Thoracic aorta (tissue), 2 donors: ENCODE results near the gene RNASE13. TPM values are rescaled to one million over a fixed set of nuclear protein-coding genes. Genes with fewer than 3 reads are reported as not detected.

Experiments used
- ATAC-seq: fragments of 150-250 bp; one replicate; pipeline ENCODE4 v1.8.0; 2017; ENCODE audit warnings: low read depth; ENCODE audit not compliant: insufficient number of reproducible peaks, low FRiP score
- DNase-seq: peaks from one replicate; pipeline ENCODE4 v3.0.0-alpha.2; 2020; ENCODE audit warnings: low spot score
- H3K27ac ChIP-seq, 2 donors: fragments of 200-600 bp; sonication (generic); 1 replicate in 1 of 2; 2 replicates in 1 of 2; pipeline ENCODE4 v1.5.1; 2016; ENCODE audit warnings: mild to moderate bottlenecking in 2 of 2, moderate library complexity in 2 of 2
- H3K27me3 ChIP-seq: fragments of 200-600 bp; sonication (generic); replicated peaks from 2 replicates; pipeline ENCODE4 v1.6.0; 2016; ENCODE audit warnings: mild to moderate bottlenecking; ENCODE audit not compliant: insufficient read depth
- H3K36me3 ChIP-seq: fragments of 200-600 bp; sonication (generic); one replicate; pipeline ENCODE4 v1.5.1; 2016
- H3K4me1 ChIP-seq, 2 donors: fragments of 200-600 bp; sonication (generic); 1 replicate in 1 of 2; 2 replicates in 1 of 2; pipeline versions ENCODE4 v1.5.1 to v1.6.0; 2016; ENCODE audit warnings: low read depth in 2 of 2, mild to moderate bottlenecking in 1 of 2; ENCODE audit not compliant: control insufficient read depth in 1 of 2
- H3K4me3 ChIP-seq: fragments of 200-600 bp; sonication (generic); 2 replicates; pipeline ENCODE4 v1.5.1; 2016; ENCODE audit warnings: mild to moderate bottlenecking
- H3K9me3 ChIP-seq: fragments of 200-600 bp; sonication (generic); 2 replicates; pipeline ENCODE4 v1.5.1; 2016
- total RNA-seq, 2 donors: library from RNA; depleted of rRNA; stranded (reverse); fragments of >200 nt; gene quantifications; one replicate each; pipeline versions ENCODE4 v1.1.0 to v1.2.3, GENCODE V29; 2016
- TF ChIP-seq, protein P1 (sequence below): fragments of 200-600 bp; sonication (generic); IDR thresholded peaks from one replicate; pipeline ENCODE4 v1.5.1; 2019; ENCODE audit warnings: antibody characterized with exemption

The RNASE13 gene
- total RNA-seq, 2 donors from 2014 or later, result not detected

DNA sequence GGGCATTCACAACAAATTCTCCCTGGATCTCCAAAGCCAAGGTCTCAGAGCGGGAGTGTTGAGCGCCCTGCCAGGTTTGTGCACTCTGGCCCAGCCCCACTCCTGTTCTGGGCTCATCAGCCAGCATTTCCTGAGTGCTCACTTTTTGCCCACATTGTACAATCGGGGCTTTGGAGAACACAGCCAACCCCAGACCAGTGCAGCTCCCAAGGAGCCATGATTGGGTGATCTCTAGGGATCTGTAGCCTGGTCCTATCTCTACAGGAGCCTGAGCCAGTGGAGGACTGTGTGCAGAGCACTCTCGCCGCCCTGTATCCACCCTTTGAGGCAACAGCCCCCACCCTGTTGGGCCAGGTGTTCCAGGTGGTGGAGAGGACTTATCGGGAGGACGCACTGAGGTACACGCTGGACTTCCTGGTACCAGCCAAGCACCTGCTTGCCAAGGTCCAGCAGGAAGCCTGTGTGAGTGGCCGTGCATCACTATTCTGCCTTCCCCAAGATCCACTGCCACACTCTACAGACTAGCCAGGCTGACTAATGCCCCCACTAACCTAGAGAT lies 38.3 kb upstream of the RNASE13 start:
- DNase-seq (no peak), ATAC-seq (no peak)
- TF ChIP-seq, protein P1, sequence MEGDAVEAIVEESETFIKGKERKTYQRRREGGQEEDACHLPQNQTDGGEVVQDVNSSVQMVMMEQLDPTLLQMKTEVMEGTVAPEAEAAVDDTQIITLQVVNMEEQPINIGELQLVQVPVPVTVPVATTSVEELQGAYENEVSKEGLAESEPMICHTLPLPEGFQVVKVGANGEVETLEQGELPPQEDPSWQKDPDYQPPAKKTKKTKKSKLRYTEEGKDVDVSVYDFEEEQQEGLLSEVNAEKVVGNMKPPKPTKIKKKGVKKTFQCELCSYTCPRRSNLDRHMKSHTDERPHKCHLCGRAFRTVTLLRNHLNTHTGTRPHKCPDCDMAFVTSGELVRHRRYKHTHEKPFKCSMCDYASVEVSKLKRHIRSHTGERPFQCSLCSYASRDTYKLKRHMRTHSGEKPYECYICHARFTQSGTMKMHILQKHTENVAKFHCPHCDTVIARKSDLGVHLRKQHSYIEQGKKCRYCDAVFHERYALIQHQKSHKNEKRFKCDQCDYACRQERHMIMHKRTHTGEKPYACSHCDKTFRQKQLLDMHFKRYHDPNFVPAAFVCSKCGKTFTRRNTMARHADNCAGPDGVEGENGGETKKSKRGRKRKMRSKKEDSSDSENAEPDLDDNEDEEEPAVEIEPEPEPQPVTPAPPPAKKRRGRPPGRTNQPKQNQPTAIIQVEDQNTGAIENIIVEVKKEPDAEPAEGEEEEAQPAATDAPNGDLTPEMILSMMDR, result no peak
- Histone ChIP-seq H3K27ac (peak overlapping the region in 1 of 2 donors; percentile 88), H3K27me3 (no peaks in the 10 kb centered on the region), H3K9me3 (no peaks in the 10 kb centered on the region), H3K4me3 (no peak overlapping the region), H3K36me3 (peaks cover 36% of the 10 kb centered on the region), H3K4me1 (peaks cover 9 to 27% of the 10 kb centered on the region in 2 donors)

DNA sequence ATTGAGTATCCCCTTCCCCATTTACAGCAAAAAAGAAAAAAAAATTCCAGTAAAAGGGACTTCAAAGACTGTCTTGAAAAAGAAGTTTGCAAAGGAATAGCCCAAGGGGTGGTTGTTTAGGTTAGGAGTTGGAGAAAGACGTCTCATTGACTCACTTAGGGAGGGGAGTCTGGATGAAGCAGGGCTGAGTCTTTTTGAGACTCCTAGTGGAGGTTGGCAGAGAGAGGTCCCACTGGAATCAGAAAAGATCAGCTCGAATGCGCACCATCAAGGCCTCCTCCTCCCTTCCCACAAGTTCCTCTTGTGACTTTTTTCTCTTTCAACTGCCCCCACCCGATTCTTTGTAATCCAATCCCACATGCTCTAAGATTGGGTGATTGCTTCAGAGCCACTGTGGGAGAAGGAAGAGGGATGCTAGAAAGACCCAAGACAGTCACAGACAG lies 37.4 kb upstream of the RNASE13 start:
- TF ChIP-seq, protein P1, result no peak
- DNase-seq (no peak), ATAC-seq (peak; percentile 15)
- Histone ChIP-seq H3K27me3 (no peaks in the 10 kb centered on the region), H3K27ac (peak overlapping the region; percentile 88 to 90), H3K4me1 (peaks cover 9 to 27% of the 10 kb centered on the region in 2 donors), H3K4me3 (peak overlapping the region; percentile 84), H3K9me3 (no peaks in the 10 kb centered on the region), H3K36me3 (peaks cover 29% of the 10 kb centered on the region)

DNA sequence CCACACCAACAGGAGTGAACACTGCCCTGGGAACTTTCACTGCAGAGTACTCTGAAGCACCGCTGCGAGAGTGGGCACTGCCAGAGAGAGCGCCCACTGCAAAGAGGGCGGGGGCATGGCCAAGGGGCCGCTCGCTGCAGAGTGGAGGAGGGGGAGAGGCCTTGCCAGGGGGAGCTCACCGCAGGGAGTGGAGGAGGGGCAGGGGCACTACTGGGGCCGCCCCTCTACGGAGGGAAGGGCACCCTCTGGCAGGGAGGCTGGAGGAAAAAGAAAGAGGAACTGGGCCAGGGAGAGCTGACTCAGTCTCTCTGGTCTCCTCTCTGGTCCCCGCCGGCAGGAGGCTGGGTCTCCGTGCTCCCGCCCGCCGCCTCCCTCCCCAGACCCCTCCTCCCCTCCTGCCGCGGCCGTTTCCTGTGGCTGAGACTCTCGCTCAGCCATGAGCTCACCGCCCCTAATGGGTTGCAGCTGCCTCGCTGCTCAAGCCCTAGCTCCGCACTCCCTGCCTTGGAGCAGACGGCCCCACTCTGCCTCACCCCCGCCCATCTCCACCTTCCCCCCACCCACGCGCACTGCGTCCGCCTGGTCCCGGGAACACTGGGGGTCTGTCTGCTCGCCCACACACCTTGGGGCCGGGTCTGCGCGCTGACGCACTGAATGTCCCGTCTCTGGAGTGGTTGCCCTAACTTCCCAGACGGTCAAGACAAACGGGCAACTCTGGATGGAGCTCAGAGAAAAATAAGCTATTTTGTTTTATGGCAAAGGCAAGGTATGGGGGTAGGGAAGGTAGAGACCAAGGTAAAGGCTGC lies 36.8 kb upstream of the RNASE13 start:
- H3K4me1 ChIP-seq, result peaks cover 9 to 27% of the 10 kb centered on the region in 2 donors
- H3K27ac ChIP-seq, result peak overlapping the region; percentile 88 to 90
- peak overlapping the region; percentile 84 for H3K4me3 ChIP-seq
- H3K9me3 ChIP-seq, result no peaks in the 10 kb centered on the region
- H3K36me3 ChIP-seq, result peaks cover 24% of the 10 kb centered on the region
- no peaks in the 10 kb centered on the region for H3K27me3 ChIP-seq
- TF ChIP-seq, protein P1, result no peak
- ATAC-seq (peak; percentile 41), DNase-seq (peak; percentile 71)

DNA sequence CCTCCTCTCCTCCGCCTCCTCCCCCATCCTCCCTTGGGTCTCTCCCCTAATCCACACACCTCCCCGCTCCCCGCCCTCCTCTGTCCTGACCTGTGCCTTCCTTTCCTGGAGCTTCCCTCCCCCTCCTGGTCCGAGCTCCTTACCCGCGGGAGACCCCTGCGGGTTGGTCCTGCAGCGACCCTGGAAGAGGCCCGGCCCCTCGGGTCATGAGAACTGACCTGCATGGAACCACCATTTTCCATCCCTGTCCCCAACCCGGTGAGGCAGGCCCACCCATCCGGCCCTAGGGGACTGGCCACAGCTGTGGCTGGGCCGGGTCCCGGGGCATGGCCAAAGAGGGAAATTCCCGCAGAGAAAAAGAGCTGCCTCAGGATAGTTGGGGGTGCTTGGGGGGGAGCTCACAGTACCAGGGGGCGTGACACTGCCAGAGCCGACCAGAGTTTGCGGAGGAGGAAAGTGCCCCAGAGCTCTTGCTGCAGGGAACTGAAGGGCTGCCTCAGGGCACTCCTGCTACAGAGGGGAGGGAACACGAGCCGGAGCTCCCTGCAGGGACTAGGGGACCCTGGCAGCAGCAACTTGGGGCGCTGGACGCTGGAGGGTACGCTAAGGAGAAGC lies 36.1 kb upstream of the RNASE13 start:
- no peak for ATAC-seq
- H3K4me1 ChIP-seq, result peaks cover 9 to 27% of the 10 kb centered on the region in 2 donors

More for the DNA sequence above, 36.1 kb upstream of the RNASE13 start:
- DNase-seq, result no peak
- peaks cover 18% of the 10 kb centered on the region for H3K36me3 ChIP-seq
- TF ChIP-seq, protein P1, result no peak
- no peaks in the 10 kb centered on the region for H3K27me3 ChIP-seq
- no peaks in the 10 kb centered on the region for H3K9me3 ChIP-seq
- peak overlapping the region; percentile 84 for H3K4me3 ChIP-seq
- peak overlapping the region; percentile 88 to 90 for H3K27ac ChIP-seq
